CD4-positive, alpha-beta T cell treated with Interleukin-6 at 100 ng/mL for 8 hours (primary cell): Measurements from ENCODE around the gene RRP1.

Experiments
- DNase-seq: peaks from one replicate; pipeline ENCODE4 v3.0.0-alpha.2; 2020; ENCODE audit warnings: mixed read lengths, low spot score

The RRP1 gene

DNA sequence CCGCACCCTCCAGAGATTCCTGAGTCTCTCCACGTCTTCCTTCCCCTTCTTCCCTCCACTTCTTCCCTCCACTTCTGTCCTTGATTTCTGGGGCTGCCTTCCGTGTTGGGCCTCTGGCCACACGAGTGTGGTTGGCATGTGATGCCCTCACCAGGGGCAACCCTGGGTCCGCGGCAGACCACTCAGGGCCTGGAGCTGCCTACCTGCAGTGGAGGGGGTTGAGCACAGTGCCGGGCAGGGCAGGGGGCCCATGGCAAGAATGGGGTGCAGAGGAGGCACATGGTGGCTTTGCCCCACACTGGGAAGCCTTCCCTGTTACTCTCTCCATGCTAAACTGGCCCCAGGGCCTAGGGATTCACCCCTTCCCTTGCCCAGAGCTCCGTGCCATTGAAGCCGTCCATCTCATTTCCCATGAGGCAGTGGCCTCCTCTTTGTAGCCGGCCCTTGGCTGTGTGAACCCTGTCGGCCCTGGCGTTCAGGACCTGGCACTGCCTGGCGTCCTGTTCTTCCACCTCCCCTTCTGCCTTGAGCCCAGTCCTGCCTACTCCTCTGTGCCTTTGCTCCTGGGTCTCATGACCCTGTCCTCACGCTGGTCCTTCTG, 13.4 kb downstream of the RRP1 start:
- DNase-seq, result no peak

- no peak for DNase-seq
Observed at GRCh38 chr21:43803558-43804300, 14.4 kb downstream of the RRP1 start.

GRCh38 chr21:43805275-43805800, 16.0 kb downstream of the RRP1 start:
- no peak for DNase-seq

DNA sequence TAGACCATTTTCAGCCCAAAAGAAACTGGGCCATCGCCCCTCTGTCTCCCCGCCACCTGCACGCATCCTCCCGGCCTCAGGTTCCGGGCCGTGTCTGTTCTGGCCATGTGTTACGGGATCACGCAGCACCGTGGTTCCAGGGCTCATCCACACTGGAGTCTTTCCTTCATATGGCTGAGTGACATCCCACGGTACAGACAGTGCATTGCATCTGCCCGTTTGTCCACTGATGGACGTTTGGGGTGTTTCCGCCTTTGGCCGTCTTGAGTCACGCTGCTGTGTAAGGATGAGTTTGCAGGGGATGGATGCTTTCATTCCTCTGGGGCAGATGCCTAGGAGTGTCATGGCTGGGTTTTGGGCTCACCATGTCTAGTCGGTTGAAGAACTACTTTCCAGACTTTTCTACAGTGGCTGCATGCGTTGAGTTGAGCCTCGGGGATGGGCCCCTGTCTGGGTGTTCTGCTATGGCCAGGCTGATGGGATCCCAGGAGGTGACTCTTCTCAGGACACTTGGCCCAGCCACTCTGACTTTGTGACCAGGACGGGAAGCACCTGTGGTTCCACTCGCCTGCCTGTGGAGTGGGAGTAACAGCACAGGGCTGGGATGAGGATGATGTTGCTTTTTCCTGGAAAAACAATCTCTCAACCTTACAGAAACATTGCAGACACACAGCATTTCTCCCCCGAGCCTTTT, 16.8 kb downstream of the RRP1 start:
- no peak for DNase-seq

DNA sequence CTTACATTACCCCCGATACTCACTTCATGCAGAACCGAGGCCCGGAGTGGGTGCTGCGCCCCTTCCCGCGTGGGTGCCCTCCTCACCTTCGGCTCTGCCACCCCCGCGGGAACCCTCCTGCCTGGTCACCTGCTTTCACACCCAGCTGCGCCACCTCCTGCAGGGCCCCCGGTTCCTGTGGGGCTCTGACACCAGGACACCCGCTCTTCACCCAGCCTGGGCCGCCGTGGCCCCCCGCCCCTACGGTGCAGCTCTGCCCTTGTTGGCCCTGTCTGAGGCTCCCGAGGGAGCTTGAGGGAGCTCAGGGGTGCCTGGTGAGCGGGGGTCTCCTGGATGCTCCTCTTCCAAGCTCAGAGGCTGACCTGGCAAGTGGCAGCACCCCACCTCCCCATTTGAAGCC, 19.0 kb downstream of the RRP1 start:
- DNase-seq, result no peak

- DNase-seq, result no peak
Observed at GRCh38 chr21:43808832-43809251, 19.5 kb downstream of the RRP1 start.

DNA sequence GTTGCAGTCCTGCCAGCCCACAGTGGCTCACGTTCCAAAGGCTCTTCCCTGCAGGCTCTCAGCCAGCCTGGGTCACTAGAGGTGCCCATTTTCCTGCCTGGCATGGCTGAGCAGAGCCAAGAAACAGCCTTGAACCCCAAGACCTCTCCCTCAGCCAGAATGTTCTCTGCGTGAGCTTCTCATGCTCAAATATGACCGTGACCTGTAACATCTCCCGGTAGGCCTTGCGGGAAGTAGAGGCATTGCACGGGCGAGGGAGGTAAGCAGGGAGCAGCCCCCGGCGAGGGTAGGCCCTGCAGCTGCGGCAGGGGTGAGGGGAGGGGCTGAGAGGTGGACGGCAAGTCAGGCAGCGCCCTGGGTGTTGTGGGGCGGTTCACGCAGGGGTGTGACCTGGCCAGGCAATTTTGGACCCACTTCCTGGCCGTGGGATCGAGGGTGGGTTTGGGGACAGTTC, 20.0 kb downstream of the RRP1 start:
- DNase-seq, result no peak

DNA sequence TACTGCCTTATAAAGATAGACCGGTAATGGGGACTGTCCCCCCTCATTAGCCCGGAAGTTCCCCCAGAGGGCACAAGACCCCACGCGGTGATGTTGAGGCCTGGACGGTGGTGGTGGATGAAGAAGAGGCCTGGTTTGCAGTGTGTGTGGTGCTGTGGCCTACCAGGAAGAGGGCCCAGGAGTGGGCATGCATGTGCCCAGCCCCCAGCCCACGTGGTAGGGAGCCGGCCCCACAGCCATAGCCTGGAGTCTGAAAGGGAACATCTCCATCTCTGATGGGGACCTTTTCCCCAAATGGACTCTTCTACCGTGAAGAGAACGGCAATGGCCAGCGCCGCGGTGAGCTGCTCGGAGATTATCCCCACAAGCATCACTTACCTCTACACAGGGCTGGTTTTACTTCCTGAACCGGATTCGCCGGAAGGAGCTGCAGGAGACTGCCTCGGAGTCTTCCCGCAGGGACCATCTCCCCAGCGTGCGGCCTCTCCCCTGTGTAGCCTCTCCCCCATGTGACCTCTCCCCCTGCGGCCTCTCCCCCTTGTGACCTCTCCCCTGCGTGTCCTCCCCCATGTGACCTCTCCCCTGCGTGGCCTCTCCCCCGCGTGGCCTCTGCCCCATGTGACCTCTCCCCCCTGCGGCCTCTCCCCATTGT, 20.6 kb downstream of the RRP1 start:
- DNase-seq, result no peak

- DNase-seq, result peak; percentile 78
Observed at GRCh38 chr21:43810505-43811261, 21.3 kb downstream of the RRP1 start.

DNA sequence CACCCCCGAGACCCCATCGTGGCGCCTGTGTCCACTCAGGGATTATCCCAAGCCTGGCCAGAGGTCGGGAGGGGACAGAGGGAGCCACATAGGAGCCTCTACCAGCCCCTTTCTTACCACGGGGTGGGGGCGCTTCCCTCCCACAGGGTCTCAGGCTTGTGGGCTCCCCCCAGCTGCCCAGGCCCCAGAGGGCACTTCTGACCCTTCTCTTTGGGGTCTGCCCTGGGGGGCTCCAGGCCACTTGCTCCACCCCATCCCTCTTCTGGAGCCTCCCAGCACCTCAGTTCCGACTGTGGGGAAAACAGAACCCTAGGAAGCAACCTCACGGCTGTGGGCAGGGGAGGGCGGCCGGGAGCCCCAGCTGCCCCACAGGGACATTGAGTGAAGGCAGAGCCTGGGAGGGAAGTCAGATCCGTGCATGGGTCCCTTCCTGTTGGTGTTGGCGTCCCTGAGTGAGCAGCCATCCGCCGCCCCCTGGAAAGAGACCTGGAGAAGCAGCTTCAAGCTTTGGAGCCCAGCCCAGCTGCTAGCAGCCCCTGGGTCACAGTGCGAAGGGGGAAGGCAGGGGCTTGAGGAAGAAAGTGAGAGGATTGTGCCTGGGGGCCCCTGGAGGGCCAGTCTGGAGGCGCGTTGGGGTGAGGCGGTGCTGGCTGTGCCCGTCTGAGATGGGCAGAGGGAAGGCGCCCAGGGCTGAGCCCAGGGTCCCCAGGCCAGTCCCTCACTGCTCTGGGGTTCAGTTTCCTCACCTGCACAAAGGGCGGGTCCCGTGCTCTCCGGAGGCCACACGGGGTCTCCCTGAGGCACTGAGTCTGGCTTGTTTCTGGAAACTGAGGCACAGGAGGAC, 22.1 kb downstream of the RRP1 start:
- DNase-seq, result no peak

DNA sequence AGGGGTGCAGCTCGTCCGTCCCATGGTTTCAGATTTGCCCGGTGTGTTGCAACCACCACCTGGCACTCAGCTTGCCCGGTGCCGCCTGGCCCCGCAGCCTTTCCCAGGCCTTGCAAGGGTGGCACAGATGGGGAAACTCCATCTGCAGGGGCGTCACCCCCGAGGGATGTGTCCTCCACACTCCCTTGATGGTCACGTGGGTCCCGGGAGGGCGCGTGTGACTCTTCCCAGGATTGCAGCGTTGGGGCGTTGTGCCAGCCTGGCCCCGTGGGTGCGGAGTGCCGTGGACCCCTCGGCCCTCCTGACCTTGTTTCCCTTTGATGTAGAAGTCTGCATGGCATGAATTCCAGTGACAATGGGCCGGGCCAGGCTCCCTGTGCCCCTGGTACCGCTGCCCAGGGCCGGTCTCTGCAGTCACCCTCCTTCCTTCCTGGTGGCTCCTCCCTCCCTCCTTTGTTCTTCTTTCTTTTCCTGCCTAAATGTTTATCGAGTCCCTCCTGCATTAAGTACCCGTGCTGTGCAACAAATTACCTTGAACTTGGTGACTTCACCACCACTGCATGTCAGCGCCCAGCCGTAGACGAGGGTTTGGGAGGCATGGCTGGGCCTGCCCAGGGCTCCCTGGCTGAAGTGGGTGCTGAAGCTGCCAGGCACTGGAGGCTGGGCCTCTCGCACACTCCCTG, 22.9 kb downstream of the RRP1 start:
- no peak for DNase-seq

GRCh38 chr21:43812957-43813655, 23.7 kb downstream of the RRP1 start:
- no peak for DNase-seq

DNA sequence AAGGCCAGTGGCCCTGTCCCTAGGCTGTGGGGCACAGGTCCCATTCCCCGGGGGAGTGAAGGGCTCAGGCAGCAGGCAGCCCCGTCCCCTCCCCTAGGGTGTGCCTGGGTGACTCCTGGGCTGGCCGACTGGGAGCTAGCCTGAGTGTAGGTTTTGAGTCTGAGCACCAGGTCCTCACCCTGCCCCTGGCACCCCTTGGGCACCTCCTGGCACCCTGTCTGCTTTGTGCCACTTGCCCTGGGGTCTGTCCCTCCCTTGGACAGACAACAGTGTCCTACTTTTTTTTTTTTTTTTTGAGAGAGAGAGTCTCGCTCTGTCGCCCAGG, 24.2 kb downstream of the RRP1 start:
- no peak for DNase-seq

DNA sequence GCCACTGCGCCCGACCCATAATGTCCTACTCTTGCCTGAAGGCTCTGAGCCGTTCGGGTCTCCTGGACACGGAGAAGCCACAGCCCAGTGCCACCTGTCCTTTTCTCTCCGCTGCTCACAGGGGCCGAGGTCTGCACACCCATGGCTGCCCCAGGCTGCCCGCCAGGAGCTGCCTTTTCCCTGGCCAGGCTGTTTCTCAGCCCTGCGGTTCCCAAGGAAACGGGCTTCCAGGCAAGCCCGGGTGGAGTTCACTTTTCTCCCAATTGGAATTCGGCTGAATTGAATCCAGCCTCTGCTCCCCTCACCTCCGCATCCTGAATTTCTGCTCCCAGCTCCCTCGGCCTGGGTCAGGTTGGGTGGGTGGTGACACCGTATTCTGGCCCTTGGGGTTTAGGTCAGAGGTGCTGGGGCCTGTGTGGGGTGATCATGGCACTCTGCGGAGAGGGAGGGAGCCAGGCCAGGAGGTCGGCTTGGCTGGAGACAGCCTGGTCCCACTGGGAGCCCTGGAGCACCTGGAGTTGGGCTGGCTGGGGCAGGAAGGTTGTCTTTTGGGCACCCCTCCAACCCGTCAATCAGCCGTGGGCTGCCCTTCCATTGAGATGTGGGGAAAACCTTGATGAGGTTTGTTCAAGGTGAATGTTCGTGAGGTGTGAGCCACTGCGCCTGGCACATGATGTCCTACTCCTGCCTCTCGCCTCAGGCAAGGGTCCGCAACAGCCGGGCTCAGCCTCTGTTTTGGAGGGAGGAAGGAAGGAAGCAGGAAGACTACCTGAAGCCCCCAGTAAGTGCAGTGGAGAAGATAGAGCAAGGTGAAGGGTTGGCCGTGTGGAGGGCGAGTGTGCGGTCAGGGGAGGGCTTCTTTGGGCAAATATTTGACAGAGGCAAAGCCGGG, 25.1 kb downstream of the RRP1 start:
- no peak for DNase-seq

GRCh38 chr21:43815107-43815613, 25.8 kb downstream of the RRP1 start:
- DNase-seq, result no peak

GRCh38 chr21:43815991-43816390, 26.6 kb downstream of the RRP1 start:
- no peak for DNase-seq

- DNase-seq, result no peak
Observed at GRCh38 chr21:43816611-43817071, 27.3 kb downstream of the RRP1 start.
